Testis (tissue), 3 donors: Measurements from ENCODE around the gene ST6GALNAC2. TPM values are rescaled to one million over a fixed set of nuclear protein-coding genes. Genes with fewer than 3 reads are reported as not detected.

Experiments
- DNase-seq: peaks from one replicate; pipeline ENCODE4 v3.0.0-alpha.2; 2019
- H3K27ac ChIP-seq, 2 donors: fragments of 200-600 bp; sonication (generic); one replicate each; pipeline ENCODE4 v1.5.1; 2019
- H3K27me3 ChIP-seq: fragments of 200-600 bp; sonication (generic); one replicate; pipeline ENCODE4 v1.5.1; 2019
- H3K36me3 ChIP-seq: fragments of 200-600 bp; sonication (generic); one replicate; pipeline ENCODE4 v1.5.1; 2017; ENCODE audit warnings: low read depth; ENCODE audit errors: missing control alignments
- H3K4me1 ChIP-seq: fragments of 200-600 bp; sonication (generic); one replicate; pipeline ENCODE4 v1.5.1; 2019
- H3K4me3 ChIP-seq, 2 donors: fragments of 200-600 bp; sonication (generic); one replicate each; pipeline ENCODE4 v1.5.1; 2017 to 2019
- H3K9me3 ChIP-seq: fragments of 200-600 bp; sonication (generic); one replicate; pipeline ENCODE4 v1.5.1; 2017
- CTCF ChIP-seq, 3 experiments: fragments of 450-650 bp in 2 of 3; fragments of 200-600 bp in 1 of 3; sonication (generic) in 1 of 3; IDR thresholded peaks; one replicate each; pipeline ENCODE4 v1.5.1; 2016 to 2019; ENCODE audit warnings: antibody characterized with exemption in 3 of 3, mild to moderate bottlenecking in 2 of 3, moderate library complexity in 1 of 3
- POLR2A ChIP-seq: fragments of 450-650 bp; IDR thresholded peaks from one replicate; pipeline ENCODE4 v1.6.1; 2017; ENCODE audit warnings: antibody characterized with exemption, mild to moderate bottlenecking, moderate library complexity
- WGBS, 2 donors: methylation state at CpG; one replicate each; pipeline ENCODE4 v1.1.5; 2018; 5-methylcytosine and 5-hydroxymethylcytosine counted together
- intact Hi-C: fragments of 100-400 bp; cut with DNase I; formaldehyde crosslinking; loops from one replicate; pipeline ENCODE4 v1.15.1; 2023; ENCODE audit warnings: low total_unique reads
- polyA plus RNA-seq: library from polyadenylated mRNA; stranded (reverse); fragments of 350-450 nt; fragmentation: Illumina TruSeq; extraction: RNeasy Lipid Tissue Mini Kit (QIAGEN cat#74804); gene quantifications from one replicate; pipeline ENCODE4 v1.2.3, GENCODE V29; 2014; ENCODE audit warnings: low read depth, low replicate concordance; ENCODE audit not compliant: insufficient read depth
- total RNA-seq, 2 donors: library from RNA; depleted of rRNA; stranded (reverse); fragments of >200 nt; gene quantifications; one replicate each; pipeline ENCODE4 v1.2.3, GENCODE V29; 2016

ST6GALNAC2 gene
- total and polyA plus RNA-seq, 3 donors from 2014 or later: 29.7 to 107 (median 87.5) TPM

- intact Hi-C loops: no loop called here
- H3K9me3 ChIP-seq: no peaks in the 10 kb centered on the region
- no peak overlapping the region for H3K4me3 ChIP-seq
- TF ChIP-seq CTCF (IDR thresholded peaks at IDR 0.05): no peak
- no peak for TF ChIP-seq POLR2A
- no peaks in the 10 kb centered on the region for H3K27me3 ChIP-seq
- DNase-seq: no peak
- peaks cover 20% of the 10 kb centered on the region for H3K4me1 ChIP-seq
- H3K27ac ChIP-seq: no peak overlapping the region
- H3K36me3 ChIP-seq: no peaks in the 10 kb centered on the region
- WGBS, 2 donors: 85 to 91% methylated on average over 13 of the region's 13 CpGs
Observed at GRCh38 chr17:76570877-76571471, 14.7 kb downstream of the ST6GALNAC2 start.

GRCh38 chr17:76570457-76570856 is 15.2 kb downstream of the ST6GALNAC2 start:
- no peak overlapping the region for H3K4me3 ChIP-seq
- peak overlapping the region; percentile 3 to 77 for H3K27ac ChIP-seq
- DNase-seq: no peak
- TF ChIP-seq POLR2A: no peak
- TF ChIP-seq CTCF (IDR thresholded peaks at IDR 0.05): no peak
- intact Hi-C loops: no loop called here
- peaks cover 20% of the 10 kb centered on the region for H3K4me1 ChIP-seq
- no peaks in the 10 kb centered on the region for H3K9me3 ChIP-seq
- WGBS, 2 donors: 72 to 84% methylated on average over 5 to 7 of the region's 7 CpGs
- no peaks in the 10 kb centered on the region for H3K36me3 ChIP-seq
- no peaks in the 10 kb centered on the region for H3K27me3 ChIP-seq

- 50 to 67% methylated on average over 12 to 18 of the region's 18 CpGs for WGBS, 2 donors
- H3K4me1 ChIP-seq: peaks cover 20% of the 10 kb centered on the region
- H3K27me3 ChIP-seq: no peaks in the 10 kb centered on the region
- peak overlapping the region; percentile 41 to 77 for H3K27ac ChIP-seq
- H3K9me3 ChIP-seq: no peaks in the 10 kb centered on the region
- H3K4me3 ChIP-seq: no peak overlapping the region
- peak; percentile 94 for DNase-seq
- no peak for TF ChIP-seq CTCF (IDR thresholded peaks at IDR 0.05)
- TF ChIP-seq POLR2A: no peak
- H3K36me3 ChIP-seq: no peaks in the 10 kb centered on the region
- intact Hi-C loops: no loop called here
Observed at GRCh38 chr17:76569607-76570279, 15.9 kb downstream of the ST6GALNAC2 start.

GRCh38 chr17:76568811-76569221 is 16.8 kb downstream of the ST6GALNAC2 start:
- no peak for DNase-seq
- intact Hi-C loops: no loop called here
- Histone ChIP-seq H3K27ac (no peak overlapping the region), H3K27me3 (no peaks in the 10 kb centered on the region), H3K4me1 (peaks cover 20% of the 10 kb centered on the region), H3K36me3 (no peaks in the 10 kb centered on the region), H3K9me3 (no peaks in the 10 kb centered on the region), H3K4me3 (no peak overlapping the region)
- TF ChIP-seq CTCF (IDR thresholded peaks at IDR 0.05) (no peak), POLR2A (no peak)
- 59 to 62% methylated on average over 16 to 19 of the region's 19 CpGs for WGBS, 2 donors
